ENCODE results near the gene EIF3A.

- TF ChIP-seq EP300 (IDR thresholded peaks at IDR 0.05) (no peak), CTCF (IDR thresholded peaks at IDR 0.05) (no peak), POLR2A (IDR thresholded peaks at IDR 0.05) (no peak), POLR2AphosphoS5 (IDR thresholded peaks at IDR 0.05) (no peak)
Observed at GRCh38 chr10:119026301-119027110, 54.1 kb downstream of the EIF3A start.

All from upper lobe of left lung (tissue), 4 donors.